ENCODE results near the gene CDC73. TPM values are rescaled to one million over a fixed set of nuclear protein-coding genes. Genes with fewer than 3 reads are reported as not detected.

Gene CDC73
- total RNA-seq, 1 donor from 2014 or later = 20.1 TPM

DNA sequence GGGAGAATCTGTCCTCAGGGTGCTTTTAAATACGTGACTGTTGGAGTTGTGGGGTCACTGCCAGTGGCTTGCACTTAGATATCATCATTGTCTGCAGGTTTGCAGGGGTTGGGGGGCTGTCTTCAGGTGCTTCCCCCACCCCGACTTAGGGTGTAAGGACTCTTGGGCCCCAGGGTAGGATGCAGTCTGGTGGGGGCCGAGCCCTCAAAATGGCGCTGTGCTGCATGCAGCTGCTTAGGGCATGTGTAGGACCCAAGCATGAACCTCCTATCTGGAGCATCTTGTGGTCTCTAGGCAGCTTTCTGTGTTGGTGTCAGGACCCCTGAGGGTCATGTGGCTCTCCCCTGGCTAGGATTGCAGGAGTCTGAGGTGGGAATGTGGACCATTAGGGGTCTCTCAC is 120.2 kb downstream of the CDC73 start:
- DNase-seq (ENCODE audit: low read depth) = no peak
- no peak overlapping the region for H3K4me3 ChIP-seq (ENCODE audit: low read depth, low read length)
- TF ChIP-seq, protein P1, sequence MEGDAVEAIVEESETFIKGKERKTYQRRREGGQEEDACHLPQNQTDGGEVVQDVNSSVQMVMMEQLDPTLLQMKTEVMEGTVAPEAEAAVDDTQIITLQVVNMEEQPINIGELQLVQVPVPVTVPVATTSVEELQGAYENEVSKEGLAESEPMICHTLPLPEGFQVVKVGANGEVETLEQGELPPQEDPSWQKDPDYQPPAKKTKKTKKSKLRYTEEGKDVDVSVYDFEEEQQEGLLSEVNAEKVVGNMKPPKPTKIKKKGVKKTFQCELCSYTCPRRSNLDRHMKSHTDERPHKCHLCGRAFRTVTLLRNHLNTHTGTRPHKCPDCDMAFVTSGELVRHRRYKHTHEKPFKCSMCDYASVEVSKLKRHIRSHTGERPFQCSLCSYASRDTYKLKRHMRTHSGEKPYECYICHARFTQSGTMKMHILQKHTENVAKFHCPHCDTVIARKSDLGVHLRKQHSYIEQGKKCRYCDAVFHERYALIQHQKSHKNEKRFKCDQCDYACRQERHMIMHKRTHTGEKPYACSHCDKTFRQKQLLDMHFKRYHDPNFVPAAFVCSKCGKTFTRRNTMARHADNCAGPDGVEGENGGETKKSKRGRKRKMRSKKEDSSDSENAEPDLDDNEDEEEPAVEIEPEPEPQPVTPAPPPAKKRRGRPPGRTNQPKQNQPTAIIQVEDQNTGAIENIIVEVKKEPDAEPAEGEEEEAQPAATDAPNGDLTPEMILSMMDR (IDR thresholded peaks at IDR 0.05; ENCODE audit: insufficient read depth, low read length, poor library complexity, severe bottlenecking) = no peak
- H3K36me3 ChIP-seq (ENCODE audit: control insufficient read depth, insufficient read depth, low read length) = no peaks in the 10 kb centered on the region
- no peaks in the 10 kb centered on the region for H3K27me3 ChIP-seq (ENCODE audit: control insufficient read depth, insufficient read depth, low read length)

DNA sequence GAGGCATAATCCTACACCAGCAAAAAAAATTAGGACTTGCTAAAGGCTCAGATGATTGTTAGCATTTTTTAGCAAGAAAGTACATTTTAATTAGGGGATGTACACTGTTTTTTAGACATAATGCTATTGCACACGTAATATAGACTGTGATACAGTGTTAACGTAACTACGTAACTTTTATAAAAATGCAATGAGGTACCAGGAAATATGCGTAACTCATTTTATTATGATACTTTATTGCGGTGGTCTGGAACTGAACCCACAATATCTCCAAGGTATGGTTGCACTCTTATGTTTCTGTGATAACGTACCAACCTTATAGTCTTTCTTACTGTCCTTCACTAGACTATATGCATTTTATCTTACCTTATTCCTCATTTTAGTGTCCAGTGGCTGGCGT is 127.4 kb downstream of the CDC73 start:
- Histone ChIP-seq H3K27me3 (ENCODE audit: control insufficient read depth, insufficient read depth, low read length) (no peaks in the 10 kb centered on the region), H3K36me3 (ENCODE audit: control insufficient read depth, insufficient read depth, low read length) (no peaks in the 10 kb centered on the region), H3K4me3 (ENCODE audit: low read depth, low read length) (no peak overlapping the region)
- TF ChIP-seq, protein P1 (IDR thresholded peaks at IDR 0.05; ENCODE audit: insufficient read depth, low read length, poor library complexity, severe bottlenecking) = no peak
- no peak for DNase-seq (ENCODE audit: low read depth)

DNA sequence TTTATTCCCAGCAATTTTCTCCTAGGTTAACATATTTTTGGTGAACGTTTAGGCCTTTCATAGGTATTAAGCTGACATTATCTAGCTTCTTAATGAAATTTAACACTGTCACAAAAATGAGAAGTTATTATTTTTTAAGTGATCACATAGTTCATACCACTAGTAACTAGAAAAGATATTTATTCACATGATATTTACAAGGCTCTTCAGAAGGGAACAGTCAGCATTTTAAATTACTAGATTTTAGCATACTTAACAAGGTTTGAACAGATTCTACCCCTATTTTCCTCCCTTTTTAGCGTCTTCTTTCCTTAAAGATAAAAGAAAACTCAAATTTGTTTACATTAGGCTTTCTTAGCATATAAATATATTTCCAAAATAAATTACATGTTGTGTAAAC is 130.1 kb downstream of the CDC73 start:
- no peak for DNase-seq (ENCODE audit: low read depth)
- TF ChIP-seq, protein P1 (IDR thresholded peaks at IDR 0.05; ENCODE audit: insufficient read depth, low read length, poor library complexity, severe bottlenecking) = no peak
- Histone ChIP-seq H3K4me3 (ENCODE audit: low read depth, low read length) (no peak overlapping the region), H3K36me3 (ENCODE audit: control insufficient read depth, insufficient read depth, low read length) (no peaks in the 10 kb centered on the region), H3K27me3 (ENCODE audit: control insufficient read depth, insufficient read depth, low read length) (no peaks in the 10 kb centered on the region)

DNA sequence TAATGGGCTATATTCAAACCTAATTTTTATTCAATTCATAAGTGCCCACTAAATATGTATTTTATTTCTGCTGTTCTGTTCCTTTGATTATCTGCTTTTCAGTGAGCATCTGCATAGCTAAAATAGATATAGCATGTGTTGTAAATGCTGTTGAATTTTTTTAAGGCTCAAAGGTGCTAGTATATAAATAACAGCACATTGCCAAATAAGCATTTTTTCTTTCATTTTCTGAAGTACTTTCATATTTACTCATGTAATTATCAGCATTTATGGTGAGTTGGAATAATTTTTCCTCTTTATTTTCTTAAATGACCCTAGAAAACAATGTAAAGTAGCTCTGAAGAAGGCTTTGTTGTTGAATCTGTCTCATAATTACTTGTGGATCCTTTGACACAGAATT is 134.2 kb downstream of the CDC73 start:
- no peak for DNase-seq (ENCODE audit: low read depth)
- H3K4me3 ChIP-seq (ENCODE audit: low read depth, low read length) = no peak overlapping the region
- no peaks in the 10 kb centered on the region for H3K27me3 ChIP-seq (ENCODE audit: control insufficient read depth, insufficient read depth, low read length)
- H3K36me3 ChIP-seq (ENCODE audit: control insufficient read depth, insufficient read depth, low read length) = no peaks in the 10 kb centered on the region
- TF ChIP-seq, protein P1 (IDR thresholded peaks at IDR 0.05; ENCODE audit: insufficient read depth, low read length, poor library complexity, severe bottlenecking) = no peak

DNA sequence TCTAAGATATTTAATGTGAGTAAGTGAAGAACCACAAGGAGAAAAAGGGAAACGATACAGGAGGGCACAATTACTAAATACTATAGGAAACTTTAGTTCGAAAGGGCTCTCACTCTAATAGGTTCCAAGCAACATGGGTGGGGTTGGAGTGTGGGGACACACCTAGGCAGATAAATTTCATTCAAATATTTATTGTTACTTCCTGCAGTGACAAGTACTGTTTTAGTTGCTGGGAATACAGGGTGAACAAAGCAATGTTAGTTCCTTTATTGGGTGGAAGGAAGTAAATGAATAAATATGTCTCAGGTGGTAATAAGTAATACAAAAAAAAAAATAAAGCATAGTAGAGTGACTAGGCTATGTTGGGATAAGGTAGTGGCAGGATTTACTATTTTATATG is 137.8 kb downstream of the CDC73 start:
- no peak for DNase-seq (ENCODE audit: low read depth)
- Histone ChIP-seq H3K4me3 (ENCODE audit: low read depth, low read length) (no peak overlapping the region), H3K36me3 (ENCODE audit: control insufficient read depth, insufficient read depth, low read length) (no peaks in the 10 kb centered on the region), H3K27me3 (ENCODE audit: control insufficient read depth, insufficient read depth, low read length) (no peaks in the 10 kb centered on the region)
- TF ChIP-seq, protein P1 (IDR thresholded peaks at IDR 0.05; ENCODE audit: insufficient read depth, low read length, poor library complexity, severe bottlenecking) = no peak

DNA sequence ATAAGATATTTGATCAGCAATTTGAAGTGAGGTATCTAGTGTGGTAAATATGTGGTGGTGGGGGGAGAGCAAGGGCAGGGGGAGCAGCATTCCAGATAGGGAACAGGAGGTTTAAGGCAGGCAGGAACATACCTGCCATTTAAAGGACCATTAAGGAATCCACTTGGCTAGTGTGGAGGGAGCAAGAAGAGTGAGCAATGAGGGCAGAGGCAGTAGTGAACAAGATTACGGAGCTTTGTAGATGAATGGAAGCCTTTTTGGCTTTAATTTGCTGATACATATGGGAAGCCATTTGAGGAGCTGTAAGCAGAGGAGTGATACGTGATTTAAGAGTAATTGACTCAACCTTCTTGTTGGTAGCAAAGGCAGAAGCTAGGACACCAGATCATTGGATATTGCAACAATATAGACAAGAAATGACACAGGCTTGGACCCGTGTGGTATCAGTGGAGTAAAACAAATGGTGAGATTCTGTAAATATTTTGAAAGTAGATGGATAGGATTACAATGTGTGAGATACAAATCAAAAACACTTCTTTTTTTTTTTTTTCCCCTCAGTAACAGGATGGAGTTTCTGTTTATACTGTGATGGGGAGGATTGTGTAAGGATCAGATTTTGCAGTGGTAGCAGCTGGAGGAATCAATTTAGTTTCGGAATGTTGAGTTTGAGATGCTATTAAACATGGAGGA is 138.4 kb downstream of the CDC73 start:
- Histone ChIP-seq H3K27me3 (ENCODE audit: control insufficient read depth, insufficient read depth, low read length) (no peaks in the 10 kb centered on the region), H3K36me3 (ENCODE audit: control insufficient read depth, insufficient read depth, low read length) (no peaks in the 10 kb centered on the region), H3K4me3 (ENCODE audit: low read depth, low read length) (no peak overlapping the region)
- DNase-seq (ENCODE audit: low read depth) = no peak
- TF ChIP-seq, protein P1 (IDR thresholded peaks at IDR 0.05; ENCODE audit: insufficient read depth, low read length, poor library complexity, severe bottlenecking) = no peak

Data from kidney epithelial cell (primary cell).